ENCODE data around the gene CTNNBL1.

DNA sequence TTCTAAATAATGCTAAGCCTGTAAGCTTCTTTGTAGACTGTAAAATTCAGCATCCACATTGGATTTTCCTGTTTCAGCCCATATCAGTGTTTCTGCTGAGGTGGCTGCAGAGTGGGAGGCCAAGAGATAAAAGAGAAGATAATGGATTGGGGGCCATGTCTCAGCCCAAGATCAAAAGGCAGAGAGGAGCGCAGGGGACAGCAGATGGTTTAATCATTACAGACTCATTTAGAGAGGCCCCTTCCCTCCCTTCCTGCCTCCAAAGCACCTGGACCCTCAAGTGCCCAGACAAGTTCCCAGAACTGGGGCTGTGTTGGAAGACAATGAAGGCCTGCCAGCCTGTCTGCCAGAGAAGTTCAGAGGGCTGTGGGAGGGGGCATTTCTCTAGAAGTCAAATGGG lies 20.4 kb upstream of the CTNNBL1 start:
- TF ChIP-seq POLR2A (IDR thresholded peaks at IDR 0.05; ENCODE audit: low read length) (no peak), GATA1 (IDR thresholded peaks at IDR 0.05; ENCODE audit: low read depth, low read length) (no peak)

Measured in erythroblast (primary cell).